GM18519 (cell line): Measurements from ENCODE around the gene PPP1R14C.
"Not testable (repeated sequence)": the region's sequence is repeated elsewhere in the genome, so short reads cannot be mapped to it uniquely, and the experiment has no call there.

ENCODE experiments used
- ATAC-seq: cut with Tn5 transposase; IDR thresholded peaks from one replicate; pipeline ENCODE4 v1.9.1; 2021; ENCODE audit warnings: mild to moderate bottlenecking, moderate library complexity; ENCODE audit not compliant: unreplicated experiment, low FRiP score

The PPP1R14C gene

GRCh38 chr6:150137711-150138110 lies 5.1 kb upstream of the PPP1R14C start:
- ATAC-seq, result not testable (repeated sequence)

- no peak for ATAC-seq
Measured at GRCh38 chr6:150138638-150139037, 4.2 kb upstream of the PPP1R14C start.

- ATAC-seq, result no peak
Measured at GRCh38 chr6:150139533-150139932, 3.3 kb upstream of the PPP1R14C start.

GRCh38 chr6:150140236-150140969 lies 2.4 kb upstream of the PPP1R14C start:
- no peak for ATAC-seq

- ATAC-seq, result no peak
Measured at GRCh38 chr6:150142097-150142669, 661 bp upstream of the PPP1R14C start.

GRCh38 chr6:150143516-150144293 lies 861 bp downstream of the PPP1R14C start:
- ATAC-seq, result no peak

- no peak for ATAC-seq
Measured at GRCh38 chr6:150144294-150144868, 1.5 kb downstream of the PPP1R14C start.

- ATAC-seq, result no peak
Measured at GRCh38 chr6:150145427-150145826, 2.6 kb downstream of the PPP1R14C start.

GRCh38 chr6:150145830-150146229 lies 3.0 kb downstream of the PPP1R14C start:
- no peak for ATAC-seq

GRCh38 chr6:150146436-150146835 lies 3.6 kb downstream of the PPP1R14C start:
- ATAC-seq, result no peak

GRCh38 chr6:150149146-150149545 lies 6.3 kb downstream of the PPP1R14C start:
- ATAC-seq, result no peak

GRCh38 chr6:150150458-150150820 lies 7.6 kb downstream of the PPP1R14C start:
- ATAC-seq, result no peak

GRCh38 chr6:150150821-150151646 lies 8.2 kb downstream of the PPP1R14C start:
- ATAC-seq, result no peak

- no peak for ATAC-seq
Measured at GRCh38 chr6:150152891-150153876, 10.3 kb downstream of the PPP1R14C start.

GRCh38 chr6:150153905-150154492 lies 11.2 kb downstream of the PPP1R14C start:
- ATAC-seq, result no peak

GRCh38 chr6:150156460-150156859 lies 13.6 kb downstream of the PPP1R14C start:
- ATAC-seq, result no peak

GRCh38 chr6:150157081-150157480 lies 14.2 kb downstream of the PPP1R14C start:
- no peak for ATAC-seq

GRCh38 chr6:150159757-150160156 lies 16.9 kb downstream of the PPP1R14C start:
- ATAC-seq, result no peak

- ATAC-seq, result no peak
Measured at GRCh38 chr6:150163970-150164369, 21.1 kb downstream of the PPP1R14C start.
